ENCODE measurements around the gene YPEL1.
"Not testable (repeated sequence)": the region's sequence is repeated elsewhere in the genome, so short reads cannot be mapped to it uniquely, and the experiment has no call there.

The YPEL1 gene

DNA sequence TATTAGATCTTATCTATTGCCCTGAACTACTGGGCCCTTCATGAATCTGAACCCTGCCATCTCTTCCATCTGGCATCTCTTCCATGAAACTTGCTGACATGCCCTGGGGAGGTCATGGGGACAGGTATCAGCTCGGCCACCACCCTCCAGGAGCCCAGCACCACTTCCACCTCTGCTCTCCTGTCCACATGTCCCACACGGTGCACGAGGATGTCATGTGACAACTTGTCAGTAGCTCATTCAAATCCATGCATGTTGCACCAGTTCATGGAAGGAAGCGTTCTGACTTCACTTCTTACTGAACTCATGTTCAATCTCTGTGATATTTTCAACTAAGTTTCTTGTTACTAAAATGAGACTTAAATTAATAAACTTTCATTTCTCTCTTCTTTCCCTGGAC is 16.6 kb downstream of the YPEL1 start:
- FAIRE-seq: no peak
- no peak for TF ChIP-seq POLR2A (IDR thresholded peaks at IDR 0.05; ENCODE audit: low read depth, low read length)
- no peak for DNase-seq (ENCODE audit: insufficient read length, low spot score)

DNA sequence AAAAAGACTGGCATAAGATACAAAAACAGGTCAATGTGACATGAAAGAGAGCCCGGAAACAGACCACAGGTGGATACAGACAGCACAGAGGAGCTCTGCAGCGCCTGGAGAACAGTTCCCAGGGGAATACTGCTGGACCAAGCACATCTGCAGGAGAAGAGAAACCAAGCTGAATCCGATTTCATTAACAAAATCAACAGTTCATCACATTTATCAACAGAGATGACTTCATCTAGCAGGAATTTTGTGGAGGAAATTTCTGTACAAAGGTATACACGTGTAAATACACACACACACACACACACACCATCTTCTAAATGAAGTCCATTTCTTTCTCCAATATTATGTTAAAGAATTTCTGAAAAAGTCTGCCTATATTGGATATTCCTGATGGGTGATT is 17.1 kb downstream of the YPEL1 start:
- TF ChIP-seq POLR2A (IDR thresholded peaks at IDR 0.05; ENCODE audit: low read depth, low read length): no peak
- DNase-seq (ENCODE audit: insufficient read length, low spot score): no peak
- no peak for FAIRE-seq

DNA sequence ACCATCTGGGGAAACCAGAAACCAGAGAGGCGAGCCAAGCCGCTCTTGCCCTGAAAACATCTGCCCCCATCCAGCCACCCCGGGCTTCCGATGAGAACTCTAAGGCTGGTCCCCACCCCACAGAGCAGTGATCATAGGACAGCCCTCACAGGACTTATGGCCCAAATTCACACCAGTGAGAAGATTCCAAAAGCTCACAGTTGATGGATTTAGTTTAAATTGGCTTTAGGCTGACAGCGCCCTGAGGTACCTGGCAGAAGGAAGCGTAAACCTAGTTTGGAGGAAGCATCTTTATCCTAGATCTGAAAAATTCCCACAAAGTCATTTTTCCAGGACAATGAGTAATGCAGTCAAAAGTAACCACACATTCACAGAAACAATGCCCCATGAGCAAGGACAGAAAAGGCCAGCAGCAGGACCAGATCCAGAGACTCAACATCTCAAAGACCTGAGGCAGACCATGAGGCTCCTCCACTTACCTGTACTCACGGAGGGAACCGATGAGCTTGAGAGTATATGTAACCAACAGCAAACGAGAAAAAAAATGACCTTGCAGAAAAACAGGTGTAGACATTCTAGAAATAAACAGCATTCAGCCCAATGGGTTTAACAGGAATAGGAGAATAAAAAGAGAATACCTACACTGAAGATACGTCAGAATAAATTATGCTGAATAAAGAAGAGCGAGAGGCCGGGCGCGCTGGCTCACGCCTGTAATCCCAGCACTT is 19.0 kb downstream of the YPEL1 start:
- DNase-seq (ENCODE audit: insufficient read length, low spot score): not testable (repeated sequence)
- FAIRE-seq: peak; percentile 62

DNA sequence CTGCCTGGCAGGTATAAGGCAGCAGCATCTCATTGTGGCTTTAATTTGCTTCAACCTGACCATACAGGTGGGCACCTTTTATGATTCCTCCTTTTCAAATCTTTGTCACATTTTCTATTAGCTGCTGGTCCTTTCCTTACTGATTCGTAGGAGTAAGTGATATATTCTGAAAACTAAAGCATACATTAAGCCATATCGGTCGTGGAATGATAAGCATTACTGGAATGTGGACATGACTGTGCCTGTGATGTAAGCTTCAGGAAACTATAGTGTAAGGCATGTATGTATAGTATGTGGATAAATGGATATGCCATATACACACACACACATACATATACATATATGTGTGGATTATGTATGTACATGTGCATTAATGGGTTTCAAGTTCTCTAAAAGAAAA is 20.8 kb downstream of the YPEL1 start:
- TF ChIP-seq POLR2A (IDR thresholded peaks at IDR 0.05; ENCODE audit: low read depth, low read length): no peak
- no peak for DNase-seq (ENCODE audit: insufficient read length, low spot score)
- no peak for FAIRE-seq

DNA sequence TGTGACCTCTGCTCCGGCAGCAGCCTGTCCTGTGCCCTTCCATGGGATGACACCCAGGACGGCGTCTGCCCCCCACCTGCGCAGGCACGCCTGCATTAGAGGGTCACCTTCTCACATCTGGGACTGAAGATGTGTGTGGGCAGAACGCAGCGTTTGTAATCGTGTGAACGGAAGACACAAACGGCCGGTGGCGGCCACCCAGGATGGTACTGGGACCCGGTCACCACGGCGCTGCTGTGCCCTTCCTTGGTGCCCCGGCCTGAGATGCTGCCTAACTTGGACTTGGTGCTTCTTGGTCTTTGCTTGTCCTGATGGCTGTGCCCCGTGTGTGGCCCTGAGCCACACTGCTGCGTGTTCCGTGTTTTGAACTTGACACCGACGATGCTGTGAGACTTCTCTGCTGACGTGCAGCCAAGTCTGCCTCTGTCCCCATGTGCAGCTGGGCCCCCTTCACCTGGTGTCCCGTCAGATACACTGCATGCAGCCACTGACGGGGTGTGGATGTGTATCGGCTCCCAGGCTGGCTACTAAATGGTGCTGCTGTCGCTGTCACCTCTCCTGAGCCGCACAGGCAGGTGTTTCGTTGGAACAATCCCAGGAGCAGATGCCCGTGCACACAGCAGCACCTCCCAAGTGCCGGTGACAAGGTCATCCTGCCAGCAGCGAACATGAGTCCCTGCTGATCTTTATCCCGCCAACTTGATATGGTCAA is 21.4 kb downstream of the YPEL1 start:
- no peak for FAIRE-seq
- TF ChIP-seq POLR2A (IDR thresholded peaks at IDR 0.05; ENCODE audit: low read depth, low read length): no peak

DNA sequence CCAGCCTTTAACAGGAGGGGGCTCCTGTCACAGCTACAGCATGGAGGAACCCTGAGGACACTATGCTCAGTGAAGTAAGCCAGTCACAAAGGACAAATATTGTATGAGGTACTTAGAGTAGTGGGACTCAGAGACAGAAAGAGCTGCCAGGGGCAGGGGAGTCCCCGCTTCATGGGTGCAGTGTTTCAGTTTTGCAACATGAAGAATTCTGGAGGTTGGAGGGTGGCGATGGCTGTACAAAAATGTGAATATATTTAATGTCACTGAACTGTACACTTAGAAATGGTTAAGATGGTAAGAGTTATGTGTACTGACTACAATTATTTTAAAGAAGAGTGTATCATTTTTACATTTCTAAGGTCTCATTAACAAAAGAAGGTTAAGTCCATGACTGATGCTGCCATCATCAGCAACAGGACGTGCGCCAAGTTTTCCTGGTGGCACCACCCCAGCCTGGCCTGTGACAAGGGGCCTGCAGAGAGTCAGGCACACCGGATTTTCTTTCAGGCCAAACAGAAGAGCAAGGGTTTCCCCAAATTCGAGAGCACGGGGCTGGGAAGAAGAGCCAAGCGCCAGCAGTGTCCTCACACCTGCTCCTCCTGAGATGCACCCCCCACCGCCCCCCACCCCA is 22.1 kb downstream of the YPEL1 start:
- FAIRE-seq (no peak), DNase-seq (ENCODE audit: insufficient read length, low spot score) (no peak)
- no peak for TF ChIP-seq POLR2A (IDR thresholded peaks at IDR 0.05; ENCODE audit: low read depth, low read length)

More for the DNA sequence above, 21.4 kb downstream of the YPEL1 start:
- no peak for DNase-seq (ENCODE audit: insufficient read length, low spot score)

DNA sequence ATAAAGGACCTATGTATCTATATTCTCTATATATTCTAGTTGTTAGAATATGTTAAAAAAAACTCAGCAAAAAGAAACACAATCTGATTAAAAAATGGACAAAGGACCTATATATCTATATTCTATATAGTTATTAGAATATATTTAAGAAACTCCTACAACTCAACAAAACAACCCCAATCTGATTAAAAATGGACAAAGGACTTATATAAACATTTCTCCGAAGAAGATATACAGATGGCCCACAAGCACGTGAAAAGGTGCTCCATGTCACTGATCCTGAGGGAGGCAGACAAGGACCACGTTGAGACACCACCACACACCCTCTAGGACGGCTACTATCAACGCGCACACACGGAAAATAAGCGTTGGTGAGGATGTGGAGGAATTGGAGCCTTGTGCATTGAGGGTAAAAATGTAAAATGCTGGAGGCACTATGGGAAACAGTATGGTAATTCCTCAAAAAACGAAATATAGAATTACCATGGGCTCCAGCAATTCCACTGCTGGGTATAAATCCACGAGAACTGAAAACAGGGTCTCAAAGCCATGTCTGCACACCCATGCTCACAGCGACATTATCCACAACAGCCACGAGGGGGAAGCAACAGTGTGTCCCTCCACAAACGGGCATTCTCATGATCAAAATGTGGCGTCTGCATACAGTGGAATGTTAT is 22.7 kb downstream of the YPEL1 start:
- peak; percentile 65 for FAIRE-seq
- TF ChIP-seq POLR2A (IDR thresholded peaks at IDR 0.05; ENCODE audit: low read depth, low read length): no peak
- DNase-seq (ENCODE audit: insufficient read length, low spot score): peak; percentile 62

DNA sequence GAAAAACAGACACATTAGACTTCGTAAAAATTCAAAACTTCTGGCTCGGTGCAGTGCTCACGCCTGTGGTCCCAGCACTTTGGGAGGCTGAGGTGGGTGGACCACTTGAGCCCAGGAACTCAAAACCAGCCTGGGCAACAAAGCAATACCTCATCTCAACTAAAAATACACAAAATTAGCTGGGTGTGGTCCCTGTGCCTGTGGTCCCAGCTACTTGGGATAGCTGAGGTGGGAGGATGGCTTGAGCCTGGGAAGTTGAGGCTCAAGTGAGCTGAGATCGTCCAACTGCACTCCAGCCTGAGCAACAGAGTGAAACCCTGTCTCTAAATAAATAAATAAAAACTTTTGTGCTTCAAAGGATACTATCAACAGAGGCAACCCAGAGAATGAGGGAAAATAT is 23.7 kb downstream of the YPEL1 start:
- no peak for TF ChIP-seq POLR2A (IDR thresholded peaks at IDR 0.05; ENCODE audit: low read depth, low read length)
- FAIRE-seq: no peak

DNA sequence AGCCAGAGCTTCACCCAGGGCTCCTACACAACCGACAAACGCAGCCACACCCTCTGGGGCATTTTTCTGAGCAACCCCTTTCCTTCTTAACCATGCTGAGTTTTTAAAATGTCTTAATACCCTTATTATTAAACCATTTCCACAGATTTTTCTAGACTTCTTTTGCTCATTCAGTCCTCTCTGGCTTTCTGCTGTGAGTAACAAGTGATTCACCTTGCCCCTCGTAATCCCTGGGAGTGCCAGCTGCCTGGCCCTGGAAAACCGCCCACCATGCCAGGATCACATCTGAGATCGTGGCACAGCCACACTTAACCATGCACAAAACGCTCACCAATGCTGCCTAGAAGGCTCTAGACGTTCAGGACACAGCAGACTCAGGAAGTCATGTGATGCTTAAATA is 25.4 kb downstream of the YPEL1 start:
- peak; percentile 42 for DNase-seq (ENCODE audit: insufficient read length, low spot score)
- no peak for FAIRE-seq
- TF ChIP-seq POLR2A (IDR thresholded peaks at IDR 0.05; ENCODE audit: low read depth, low read length): no peak

More for the DNA sequence above, 23.7 kb downstream of the YPEL1 start:
- DNase-seq (ENCODE audit: insufficient read length, low spot score): no peak

DNA sequence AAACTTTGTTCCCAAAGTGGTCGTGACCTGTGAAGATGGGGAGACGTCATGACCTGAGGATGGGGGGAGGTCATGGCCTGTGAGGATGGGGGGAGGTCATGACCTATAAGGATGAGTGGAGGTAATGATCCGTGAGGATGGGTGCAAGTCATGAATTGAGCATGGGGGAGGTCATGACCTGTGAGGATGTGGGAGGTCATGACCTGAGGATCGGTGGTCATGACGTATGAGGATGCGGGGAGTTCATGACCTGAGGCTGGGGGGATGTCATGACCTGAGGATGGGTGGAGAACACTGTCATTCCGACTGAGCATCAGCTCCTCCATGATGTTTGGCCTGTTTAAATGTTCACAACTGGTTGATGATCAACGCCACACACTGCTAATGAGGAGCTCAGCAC is 25.9 kb downstream of the YPEL1 start:
- no peak for DNase-seq (ENCODE audit: insufficient read length, low spot score)
- no peak for TF ChIP-seq POLR2A (IDR thresholded peaks at IDR 0.05; ENCODE audit: low read depth, low read length)
- FAIRE-seq: no peak

DNA sequence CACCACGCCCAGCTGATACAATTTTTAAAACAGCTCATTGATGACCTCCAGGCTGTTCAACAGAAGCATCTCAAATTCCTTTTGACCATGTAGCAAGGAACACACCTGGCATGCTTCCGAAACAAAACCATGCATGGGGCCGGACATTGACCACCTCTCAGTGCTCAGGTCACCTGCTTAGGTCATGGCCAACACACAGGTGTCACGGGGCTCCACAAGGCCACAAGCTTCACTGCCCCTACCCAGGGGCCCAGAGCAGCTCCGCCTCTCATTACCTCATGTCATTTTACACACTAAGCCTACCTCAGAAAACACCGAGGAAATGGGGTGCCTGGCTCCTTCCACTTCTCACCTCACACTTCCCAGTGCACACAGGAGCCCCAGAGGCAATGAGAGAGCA is 26.6 kb downstream of the YPEL1 start:
- no peak for FAIRE-seq
- no peak for TF ChIP-seq POLR2A (IDR thresholded peaks at IDR 0.05; ENCODE audit: low read depth, low read length)
- no peak for DNase-seq (ENCODE audit: insufficient read length, low spot score)

DNA sequence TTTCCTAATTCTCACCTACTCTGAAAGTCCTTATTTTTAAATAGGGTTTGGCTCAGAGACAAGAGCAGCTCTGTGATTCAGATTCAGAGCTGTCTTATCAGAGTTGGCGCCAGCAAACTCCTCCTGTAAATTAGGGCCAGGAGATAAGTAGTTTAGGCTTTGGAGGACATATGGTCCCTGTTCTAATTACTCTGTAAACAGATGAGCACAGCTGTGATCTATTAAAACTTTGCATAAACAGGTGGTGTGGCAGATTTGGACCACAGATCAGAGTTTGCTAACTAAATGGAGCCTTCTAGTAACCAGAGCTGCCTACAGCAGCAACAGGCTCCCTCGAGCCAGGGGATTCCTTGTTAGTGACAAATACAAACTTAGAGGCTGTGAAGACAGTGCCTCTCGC is 27.9 kb downstream of the YPEL1 start:
- FAIRE-seq (no peak), DNase-seq (ENCODE audit: insufficient read length, low spot score) (no peak)
- TF ChIP-seq POLR2A (IDR thresholded peaks at IDR 0.05; ENCODE audit: low read depth, low read length): no peak

DNA sequence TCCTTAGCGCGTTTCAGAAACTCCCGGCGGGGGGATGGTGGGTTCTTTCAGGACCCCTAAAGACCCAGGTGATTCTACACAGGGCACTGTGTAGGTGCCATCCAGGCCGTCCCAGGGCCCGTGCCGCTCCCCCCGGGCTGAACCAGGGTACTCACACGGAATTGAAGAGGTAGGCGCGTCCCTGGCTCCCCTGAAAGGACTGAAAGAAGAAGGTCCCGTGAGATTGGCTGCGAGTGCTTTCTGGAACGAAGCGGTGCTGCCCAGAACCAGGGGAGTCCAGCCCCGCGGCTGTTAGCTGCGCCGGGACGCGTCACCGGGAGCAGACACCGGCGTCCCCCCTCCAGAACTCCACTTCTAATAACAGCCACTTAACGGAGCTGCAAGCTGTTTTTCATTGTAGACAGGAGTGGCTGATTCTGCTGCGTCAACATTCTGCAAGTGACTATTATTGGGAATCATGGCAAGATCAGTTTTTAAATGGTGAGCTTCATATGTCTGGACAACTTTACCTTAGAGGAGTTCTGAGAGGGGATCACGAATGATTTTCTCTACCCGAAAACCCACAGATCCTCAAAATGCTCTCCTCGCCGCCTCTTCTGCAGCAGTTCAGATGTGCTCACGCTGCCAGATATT is 31.8 kb downstream of the YPEL1 start:
- no peak for TF ChIP-seq POLR2A (IDR thresholded peaks at IDR 0.05; ENCODE audit: low read depth, low read length)
- FAIRE-seq (no peak), DNase-seq (ENCODE audit: insufficient read length, low spot score) (no peak)
